ENCODE data around the gene PPM1D.
"Not testable (repeated sequence)": the region's sequence is repeated elsewhere in the genome, so short reads cannot be mapped to it uniquely, and the experiment has no call there.

Gene PPM1D

GRCh38 chr17:60599620-60600489, at the start of gene PPM1D:
Gene PPM1D, plus strand, starts transcription at chr17:60600193. Its CDS starts 222 bp downstream, at chr17:60600415.
- DNase-seq = peak; percentile 99

- not testable (repeated sequence) for DNase-seq
Observed at GRCh38 chr17:60552255-60552654, 47.7 kb upstream of the PPM1D start.

- no peak for DNase-seq
Observed at GRCh38 chr17:60554377-60554788, 45.6 kb upstream of the PPM1D start.

- DNase-seq = no peak
Observed at GRCh38 chr17:60555786-60556185, 44.2 kb upstream of the PPM1D start.

GRCh38 chr17:60557805-60558204, 42.2 kb upstream of the PPM1D start:
- DNase-seq = no peak

GRCh38 chr17:60559659-60559994, 40.4 kb upstream of the PPM1D start:
- DNase-seq = no peak

GRCh38 chr17:60559995-60560859, 39.8 kb upstream of the PPM1D start:
- DNase-seq = no peak

GRCh38 chr17:60560860-60561257, 39.1 kb upstream of the PPM1D start:
- DNase-seq = no peak

GRCh38 chr17:60562421-60562820, 37.6 kb upstream of the PPM1D start:
- no peak for DNase-seq

- no peak for DNase-seq
Observed at GRCh38 chr17:60563743-60564142, 36.2 kb upstream of the PPM1D start.

- DNase-seq = no peak
Observed at GRCh38 chr17:60565233-60565632, 34.8 kb upstream of the PPM1D start.

GRCh38 chr17:60573236-60574051, 26.5 kb upstream of the PPM1D start:
- no peak for DNase-seq

GRCh38 chr17:60577147-60577915, 22.7 kb upstream of the PPM1D start:
- no peak for DNase-seq

- DNase-seq = no peak
Observed at GRCh38 chr17:60579090-60579489, 20.9 kb upstream of the PPM1D start.

GRCh38 chr17:60579551-60579950, 20.4 kb upstream of the PPM1D start:
- DNase-seq = no peak

- no peak for DNase-seq
Observed at GRCh38 chr17:60583008-60583407, 17.0 kb upstream of the PPM1D start.

GRCh38 chr17:60585887-60586286, 14.1 kb upstream of the PPM1D start:
- no peak for DNase-seq

- no peak for DNase-seq
Observed at GRCh38 chr17:60586288-60586974, 13.6 kb upstream of the PPM1D start.

- no peak for DNase-seq
Observed at GRCh38 chr17:60590070-60590469, 9.9 kb upstream of the PPM1D start.

GRCh38 chr17:60592750-60593149, 7.2 kb upstream of the PPM1D start:
- no peak for DNase-seq

GRCh38 chr17:60593441-60594036, 6.5 kb upstream of the PPM1D start:
- DNase-seq = not testable (repeated sequence)
